ENCODE results near the gene LRSAM1.

LRSAM1 gene

GRCh38 chr9:127450830-127451607 is at the start of gene LRSAM1, which contains the start of gene RPL12:
TSS of gene LRSAM1 (plus strand) at chr9:127451510. CDS start at chr9:127454528, 3,018 bp downstream.
TSS of gene RPL12 (minus strand) at chr9:127451406. CDS start at chr9:127451317, 89 bp downstream.
- peak within 1 kb of the TSS; percentile 96 for H3K27ac ChIP-seq (ENCODE audit: poor library complexity, severe bottlenecking)
- ATAC-seq (ENCODE audit: low read depth) (peak; percentile 40), DNase-seq (ENCODE audit: low spot score) (peak; percentile 92)
- peak within 1 kb of the TSS; percentile 89 for H3K4me3 ChIP-seq (ENCODE audit: severe bottlenecking)
- no peaks in the 10 kb centered on the region for H3K27me3 ChIP-seq (ENCODE audit: insufficient read depth, poor library complexity, severe bottlenecking)
- peaks cover 73% of the 10 kb centered on the region for H3K36me3 ChIP-seq (ENCODE audit: low read depth)
- H3K4me1 ChIP-seq (ENCODE audit: insufficient read depth, poor library complexity, severe bottlenecking): no peaks in the 10 kb centered on the region
- H3K9me3 ChIP-seq (ENCODE audit: severe bottlenecking): no peaks in the 10 kb centered on the region
- TF ChIP-seq CTCF (IDR thresholded peaks at IDR 0.05; ENCODE audit: poor library complexity, severe bottlenecking): no peak

- Histone ChIP-seq H3K9me3 (ENCODE audit: severe bottlenecking) (no peaks in the 10 kb centered on the region), H3K36me3 (ENCODE audit: low read depth) (no peaks in the 10 kb centered on the region; the same call in 1 of the 2 replicates), H3K27me3 (ENCODE audit: insufficient read depth, poor library complexity, severe bottlenecking) (no peaks in the 10 kb centered on the region), H3K27ac (ENCODE audit: poor library complexity, severe bottlenecking) (no peak overlapping the region), H3K4me3 (ENCODE audit: severe bottlenecking) (no peak overlapping the region), H3K4me1 (ENCODE audit: insufficient read depth, poor library complexity, severe bottlenecking) (no peaks in the 10 kb centered on the region)
- no peak for TF ChIP-seq CTCF (IDR thresholded peaks at IDR 0.05; ENCODE audit: poor library complexity, severe bottlenecking)
- DNase-seq (ENCODE audit: low spot score) (no peak), ATAC-seq (ENCODE audit: low read depth) (no peak)
These were observed 48.8 kb upstream of the LRSAM1 start for GRCh38 chr9:127402401-127403090.

- ATAC-seq (ENCODE audit: low read depth) (no peak), DNase-seq (ENCODE audit: low spot score) (no peak)
- TF ChIP-seq CTCF (IDR thresholded peaks at IDR 0.05; ENCODE audit: poor library complexity, severe bottlenecking): no peak
- H3K36me3 ChIP-seq (ENCODE audit: low read depth): no peaks in the 10 kb centered on the region; the same call in 1 of the 2 replicates
- H3K27me3 ChIP-seq (ENCODE audit: insufficient read depth, poor library complexity, severe bottlenecking): no peaks in the 10 kb centered on the region
- no peaks in the 10 kb centered on the region for H3K4me1 ChIP-seq (ENCODE audit: insufficient read depth, poor library complexity, severe bottlenecking)
- H3K4me3 ChIP-seq (ENCODE audit: severe bottlenecking): no peak overlapping the region
- H3K9me3 ChIP-seq (ENCODE audit: severe bottlenecking): no peaks in the 10 kb centered on the region
- no peak overlapping the region for H3K27ac ChIP-seq (ENCODE audit: poor library complexity, severe bottlenecking)
These were observed 47.7 kb upstream of the LRSAM1 start for GRCh38 chr9:127403507-127404192.

- Histone ChIP-seq H3K4me3 (ENCODE audit: severe bottlenecking) (no peak overlapping the region), H3K9me3 (ENCODE audit: severe bottlenecking) (no peaks in the 10 kb centered on the region), H3K36me3 (ENCODE audit: low read depth) (no peaks in the 10 kb centered on the region; the same call in 1 of the 2 replicates), H3K27ac (ENCODE audit: poor library complexity, severe bottlenecking) (no peak overlapping the region), H3K4me1 (ENCODE audit: insufficient read depth, poor library complexity, severe bottlenecking) (no peaks in the 10 kb centered on the region), H3K27me3 (ENCODE audit: insufficient read depth, poor library complexity, severe bottlenecking) (no peaks in the 10 kb centered on the region)
- DNase-seq (ENCODE audit: low spot score): no peak
- no peak for TF ChIP-seq CTCF (IDR thresholded peaks at IDR 0.05; ENCODE audit: poor library complexity, severe bottlenecking)
- no peak for ATAC-seq (ENCODE audit: low read depth)
These were observed 46.7 kb upstream of the LRSAM1 start for GRCh38 chr9:127404631-127405030.
